NB4 (cell line): Measurements from ENCODE around the gene PIP4K2A.

Experiments
- MYC ChIP-seq: IDR thresholded peaks from 2 replicates; pipeline ENCODE4 v1.6.1; 2011; ENCODE audit warnings: low read depth, low read length
- POLR2A ChIP-seq: IDR thresholded peaks from 2 replicates; pipeline ENCODE4 v1.6.1; 2011; ENCODE audit warnings: mild to moderate bottlenecking; ENCODE audit not compliant: insufficient read length; ENCODE audit errors: extremely low read depth
- TF ChIP-seq, protein P1 (sequence below): IDR thresholded peaks from one replicate; pipeline ENCODE4 v1.5.1; 2012; ENCODE audit warnings: low read depth, low read length
- TF ChIP-seq, protein P2 (sequence below): IDR thresholded peaks from 2 replicates; pipeline ENCODE4 v1.6.1; 2011; ENCODE audit warnings: low read depth, low read length

GRCh38 chr10:22670788-22671187 is 43.6 kb downstream of the PIP4K2A start:
- TF ChIP-seq, protein P1, sequence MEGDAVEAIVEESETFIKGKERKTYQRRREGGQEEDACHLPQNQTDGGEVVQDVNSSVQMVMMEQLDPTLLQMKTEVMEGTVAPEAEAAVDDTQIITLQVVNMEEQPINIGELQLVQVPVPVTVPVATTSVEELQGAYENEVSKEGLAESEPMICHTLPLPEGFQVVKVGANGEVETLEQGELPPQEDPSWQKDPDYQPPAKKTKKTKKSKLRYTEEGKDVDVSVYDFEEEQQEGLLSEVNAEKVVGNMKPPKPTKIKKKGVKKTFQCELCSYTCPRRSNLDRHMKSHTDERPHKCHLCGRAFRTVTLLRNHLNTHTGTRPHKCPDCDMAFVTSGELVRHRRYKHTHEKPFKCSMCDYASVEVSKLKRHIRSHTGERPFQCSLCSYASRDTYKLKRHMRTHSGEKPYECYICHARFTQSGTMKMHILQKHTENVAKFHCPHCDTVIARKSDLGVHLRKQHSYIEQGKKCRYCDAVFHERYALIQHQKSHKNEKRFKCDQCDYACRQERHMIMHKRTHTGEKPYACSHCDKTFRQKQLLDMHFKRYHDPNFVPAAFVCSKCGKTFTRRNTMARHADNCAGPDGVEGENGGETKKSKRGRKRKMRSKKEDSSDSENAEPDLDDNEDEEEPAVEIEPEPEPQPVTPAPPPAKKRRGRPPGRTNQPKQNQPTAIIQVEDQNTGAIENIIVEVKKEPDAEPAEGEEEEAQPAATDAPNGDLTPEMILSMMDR = no peak
- TF ChIP-seq POLR2A (no peak), MYC (no peak)
- TF ChIP-seq, protein P2, sequence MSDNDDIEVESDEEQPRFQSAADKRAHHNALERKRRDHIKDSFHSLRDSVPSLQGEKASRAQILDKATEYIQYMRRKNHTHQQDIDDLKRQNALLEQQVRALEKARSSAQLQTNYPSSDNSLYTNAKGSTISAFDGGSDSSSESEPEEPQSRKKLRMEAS = no peak
